PFSK-1 (cell line): ENCODE results near the gene B3GALT4.

Experiments used
- FOXP2 ChIP-seq: optimal IDR thresholded peaks from 2 replicates; pipeline ENCODE3; 2011; ENCODE audit warnings: borderline replicate concordance, control low read depth, inconsistent platforms; ENCODE audit not compliant: insufficient read depth; ENCODE audit errors: extremely low read length, extremely low read depth
- POLR2AphosphoS5 ChIP-seq: IDR thresholded peaks from 2 replicates; pipeline ENCODE4 v1.6.1; 2012; ENCODE audit warnings: low read depth, mild to moderate bottlenecking, control low read depth, low read length, moderate library complexity
- REST ChIP-seq, 2 experiments: IDR thresholded peaks; 2 replicates each; pipeline versions ENCODE4 v1.6.1 to v1.8.0; 2011 to 2012; ENCODE audit warnings: low read depth in 2 of 2, low read length in 2 of 2, control low read depth in 1 of 2, inconsistent platforms in 1 of 2, mild to moderate bottlenecking in 1 of 2, moderate library complexity in 1 of 2; ENCODE audit not compliant: insufficient read depth in 1 of 2
- SIN3A ChIP-seq: IDR thresholded peaks from 2 replicates; pipeline ENCODE4 v1.6.1; 2012; ENCODE audit warnings: mild to moderate bottlenecking, low read length, moderate library complexity, borderline replicate concordance; ENCODE audit not compliant: insufficient read depth
- TAF1 ChIP-seq: IDR thresholded peaks from 2 replicates; pipeline ENCODE4 v1.6.1; 2012; ENCODE audit warnings: low read length, control low read depth, borderline replicate concordance; ENCODE audit not compliant: insufficient read depth

Gene B3GALT4

DNA sequence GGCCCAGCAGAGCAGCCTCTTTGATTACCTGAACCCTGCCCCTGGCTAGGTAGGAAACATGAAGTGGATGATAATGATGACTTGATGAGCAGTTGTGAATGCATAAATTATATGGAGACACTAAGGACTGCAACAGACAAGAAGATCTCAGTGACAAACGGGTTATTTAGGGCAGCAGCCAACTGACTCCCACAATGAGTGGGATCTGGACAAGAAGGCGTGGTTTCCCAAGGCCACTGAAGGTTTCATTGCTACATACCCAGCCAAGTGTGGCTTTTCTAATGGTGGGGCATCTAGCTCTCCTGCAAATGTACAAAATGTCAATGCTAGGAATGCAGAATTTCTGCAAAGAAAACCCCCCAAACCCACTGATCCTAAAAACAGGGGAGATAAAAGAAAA, 39.2 kb upstream of the B3GALT4 start:
- no peak for TF ChIP-seq POLR2AphosphoS5

GRCh38 chr6:33241968-33242367, 35.0 kb upstream of the B3GALT4 start:
- no peak for TF ChIP-seq POLR2AphosphoS5
- no peak for TF ChIP-seq FOXP2
- no peak for TF ChIP-seq REST (IDR thresholded peaks at IDR 0.05; ENCODE audit: insufficient read depth in 1 of 2, low read depth in 2 of 2, low read length in 2 of 2)
- no peak for TF ChIP-seq TAF1
- TF ChIP-seq SIN3A: no peak

- no peak for TF ChIP-seq TAF1
- no peak for TF ChIP-seq REST (IDR thresholded peaks at IDR 0.05; ENCODE audit: insufficient read depth in 1 of 2, low read depth in 2 of 2, low read length in 2 of 2)
- no peak for TF ChIP-seq FOXP2
- TF ChIP-seq POLR2AphosphoS5: no peak
- no peak for TF ChIP-seq SIN3A
Observed at GRCh38 chr6:33243476-33243875, 33.4 kb upstream of the B3GALT4 start.

- TF ChIP-seq TAF1 (no peak), FOXP2 (peak; percentile 27), POLR2AphosphoS5 (no peak), SIN3A (0 out of 2 replicates have a peak, but pooled peaks have one; percentile 53)
Observed at GRCh38 chr6:33247977-33248642, 28.8 kb upstream of the B3GALT4 start.

GRCh38 chr6:33248643-33248931, 28.3 kb upstream of the B3GALT4 start:
- no peak for TF ChIP-seq SIN3A
- peak; percentile 1 for TF ChIP-seq FOXP2

DNA sequence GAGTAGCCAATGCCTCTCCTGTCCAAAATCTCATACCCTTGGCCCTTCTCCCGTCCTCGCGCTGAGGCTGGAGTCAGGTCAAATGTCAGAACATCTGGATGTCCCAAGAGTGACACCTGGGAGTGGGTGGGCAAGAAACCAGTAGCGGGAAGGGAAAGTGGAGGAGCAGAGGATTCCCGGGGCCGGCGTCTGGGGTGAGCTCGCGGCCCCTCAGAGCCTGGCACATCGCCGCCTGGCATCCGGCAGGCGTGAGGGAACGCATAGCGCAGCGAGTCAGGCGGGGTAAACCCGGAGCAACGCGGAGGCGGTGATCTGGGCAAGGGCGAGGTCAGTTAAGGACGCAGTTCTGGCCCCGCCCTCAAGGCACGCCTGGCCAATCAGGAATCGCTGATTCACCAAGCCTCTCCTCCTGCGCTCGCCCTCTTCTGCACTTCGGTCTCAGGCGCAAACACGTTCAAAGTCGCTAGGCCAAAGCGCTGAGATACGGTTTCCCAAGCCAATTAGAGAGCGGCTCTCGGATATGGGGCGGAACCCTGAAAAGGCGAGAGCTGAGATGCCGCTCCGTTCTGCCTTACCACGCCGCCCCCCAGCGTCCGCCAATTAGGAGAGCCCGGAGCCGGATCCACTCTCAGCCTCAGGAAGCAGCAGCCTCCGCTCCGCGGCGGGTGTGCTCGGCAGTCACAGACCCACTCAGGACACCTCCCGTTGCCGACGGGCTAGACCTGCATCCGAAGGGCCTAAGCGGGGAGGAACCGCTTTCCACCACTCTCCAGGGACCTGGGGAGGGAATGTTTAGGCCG, 27.8 kb upstream of the B3GALT4 start:
- TF ChIP-seq TAF1: peak; percentile 74; the same call in 1 of the 2 replicates
- peak; percentile 30 to 36; a peak in 1 of 4 replicates for TF ChIP-seq REST (IDR thresholded peaks at IDR 0.05; ENCODE audit: insufficient read depth in 1 of 2, low read depth in 2 of 2, low read length in 2 of 2)
- peak; percentile 91 for TF ChIP-seq POLR2AphosphoS5
- peak; percentile 53; the same call in 1 of the 2 replicates for TF ChIP-seq SIN3A
- peak; percentile 72 for TF ChIP-seq FOXP2
